HepG2 (cell line): ENCODE data around the gene CAMK4. TPM values are rescaled to one million over a fixed set of nuclear protein-coding genes. Genes with fewer than 3 reads are reported as not detected.

Source experiments
- FUBP1 ChIP-seq: sonication (generic); formaldehyde crosslinking; IDR thresholded peaks from 2 replicates; pipeline ENCODE4 v1.5.1; 2020; ENCODE audit warnings: missing genetic modification reagents, mild to moderate bottlenecking, borderline replicate concordance
- GATAD1 ChIP-seq: IDR thresholded peaks from 2 replicates; pipeline ENCODE4 v1.6.1; 2016; ENCODE audit warnings: missing genetic modification reagents, missing compliant biosample characterization
- GMEB1 ChIP-seq: sonication (generic); formaldehyde crosslinking; IDR thresholded peaks from 2 replicates; pipeline ENCODE4 v1.5.1; 2020; ENCODE audit warnings: missing genetic modification reagents, mild to moderate bottlenecking, borderline replicate concordance
- HNF1B ChIP-seq: sonication (generic); formaldehyde crosslinking; IDR thresholded peaks from 2 replicates; pipeline ENCODE4 v1.5.1; 2020; ENCODE audit warnings: mild to moderate bottlenecking, moderate library complexity, missing genetic modification reagents
- NCOA2 ChIP-seq: sonication (generic); formaldehyde crosslinking; IDR thresholded peaks from 2 replicates; pipeline ENCODE4 v1.8.0; 2022; ENCODE audit warnings: inconsistent platforms
- SETDB1 ChIP-seq: sonication (generic); formaldehyde crosslinking; IDR thresholded peaks from 2 replicates; pipeline ENCODE4 v1.5.1; 2020; ENCODE audit warnings: missing genetic modification reagents, mild to moderate bottlenecking, borderline replicate concordance
- TAF15 ChIP-seq: fragments of 200-400 bp; formaldehyde crosslinking; IDR thresholded peaks from one replicate; pipeline ENCODE4 v1.6.1; 2018; ENCODE audit warnings: mild to moderate bottlenecking, low read depth, low read length; ENCODE audit not compliant: poor library complexity, severe bottlenecking
- ZBTB14 ChIP-seq: sonication (generic); formaldehyde crosslinking; IDR thresholded peaks from 2 replicates; pipeline ENCODE4 v1.4.0; 2020; ENCODE audit warnings: missing genetic modification reagents
- ZFP62 ChIP-seq: sonication (generic); formaldehyde crosslinking; IDR thresholded peaks from 2 replicates; pipeline ENCODE4 v1.4.0; 2020; ENCODE audit warnings: missing genetic modification reagents
- ZNF280D ChIP-seq: sonication (generic); formaldehyde crosslinking; IDR thresholded peaks from 2 replicates; pipeline ENCODE4 v1.5.1; 2020; ENCODE audit warnings: mild to moderate bottlenecking, missing genetic modification reagents
- ZNF513 ChIP-seq: sonication (generic); formaldehyde crosslinking; conservative IDR thresholded peaks from 2 replicates; pipeline ENCODE4 v1.5.0; 2020; ENCODE audit warnings: missing genetic modification reagents
- ZNF570 ChIP-seq: sonication (generic); formaldehyde crosslinking; IDR thresholded peaks from 2 replicates; pipeline ENCODE4 v1.4.0; 2020; ENCODE audit warnings: mild to moderate bottlenecking, missing genetic modification reagents, borderline replicate concordance
- ZNF674 ChIP-seq: sonication (generic); formaldehyde crosslinking; IDR thresholded peaks from 2 replicates; pipeline ENCODE4 v1.5.0; 2020; ENCODE audit warnings: low read depth, mild to moderate bottlenecking, missing genetic modification reagents
- polyA plus RNA-seq, 8 experiments: library from polyadenylated mRNA; depleted of rRNA in 3 of 8; stranded (reverse) in 7 of 8; unstranded in 1 of 8; fragments of >200 nt; fragmentation: Illumina TruSeq in 4 of 8; extraction: Trizol in 4 of 8; gene quantifications; 2 replicates each; pipeline versions ENCODE4 v1.2.1 to v1.2.3, GENCODE V29; 2011 to 2016; ENCODE audit warnings: low read depth in 4 of 8, missing spikeins in 1 of 8, mixed read lengths in 1 of 8; ENCODE audit not compliant: insufficient read depth in 1 of 8
- total RNA-seq, 5 experiments: library from RNA; depleted of rRNA; stranded (reverse); fragments of >200 nt; fragmentation: Illumina TruSeq; extraction: Trizol; gene quantifications; 2 replicates each; pipeline ENCODE4 v1.2.3, GENCODE V29; 2016; ENCODE audit warnings: low read depth in 1 of 5

The CAMK4 gene
- total and polyA plus RNA-seq, 2 of the 13 experiments (the other 11 are each of a cell fraction or from before 2014, with no cell fraction given): not detected

- TF ChIP-seq ZNF513 (CRISPR knock-in tag): no peak
- TF ChIP-seq TAF15: no peak
- 0 out of 2 replicates have a peak, but pooled peaks have one; percentile 38 for TF ChIP-seq ZFP62
- TF ChIP-seq FUBP1 (CRISPR knock-in tag): no peak
- TF ChIP-seq HNF1B (CRISPR knock-in tag): peak; percentile 64
- no peak for TF ChIP-seq ZBTB14
- no peak for TF ChIP-seq SETDB1
- TF ChIP-seq GMEB1 (CRISPR knock-in tag): peak; percentile 61
- TF ChIP-seq ZNF674 (CRISPR knock-in tag): no peak
- 0 out of 2 replicates have a peak, but pooled peaks have one; percentile 60 for TF ChIP-seq NCOA2 (CRISPR knock-in tag)
- peak; percentile 77 for TF ChIP-seq GATAD1 (CRISPR knock-in tag)
- no peak for TF ChIP-seq ZNF570 (CRISPR knock-in tag)
- TF ChIP-seq ZNF280D (CRISPR knock-in tag): no peak; the same call in 1 of the 2 replicates
These were observed 288.4 kb downstream of the CAMK4 start, which contains the start of gene STARD4 (continued) for GRCh38 chr5:111512375-111513130.
